HG02763 (cell line): ENCODE data around the gene OPA1.

Experiments used
- ATAC-seq: cut with Tn5 transposase; IDR thresholded peaks from one replicate; pipeline ENCODE4 v1.9.1; 2021; ENCODE audit warnings: mild to moderate bottlenecking, moderate library complexity; ENCODE audit not compliant: unreplicated experiment

OPA1 gene

DNA sequence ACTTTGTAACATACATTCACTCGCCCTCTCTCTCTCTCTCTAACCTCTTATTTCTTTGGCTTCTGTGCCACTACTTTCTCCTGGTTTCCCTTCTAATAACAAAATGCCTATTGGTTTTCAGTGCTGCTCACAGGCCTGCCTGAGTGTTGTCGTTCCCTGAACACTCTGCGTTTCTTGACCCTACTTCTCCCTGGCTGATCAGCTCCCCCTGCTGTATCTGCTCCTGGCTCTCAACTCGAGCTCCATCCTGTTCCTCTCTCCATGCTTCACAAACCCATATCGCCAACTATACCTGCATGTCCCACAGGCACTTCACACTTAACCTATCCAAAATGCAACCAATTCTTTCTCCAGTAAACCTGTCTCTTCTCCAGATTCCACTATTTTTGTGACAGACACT lies 111.4 kb downstream of the OPA1 start:
- no peak for ATAC-seq

DNA sequence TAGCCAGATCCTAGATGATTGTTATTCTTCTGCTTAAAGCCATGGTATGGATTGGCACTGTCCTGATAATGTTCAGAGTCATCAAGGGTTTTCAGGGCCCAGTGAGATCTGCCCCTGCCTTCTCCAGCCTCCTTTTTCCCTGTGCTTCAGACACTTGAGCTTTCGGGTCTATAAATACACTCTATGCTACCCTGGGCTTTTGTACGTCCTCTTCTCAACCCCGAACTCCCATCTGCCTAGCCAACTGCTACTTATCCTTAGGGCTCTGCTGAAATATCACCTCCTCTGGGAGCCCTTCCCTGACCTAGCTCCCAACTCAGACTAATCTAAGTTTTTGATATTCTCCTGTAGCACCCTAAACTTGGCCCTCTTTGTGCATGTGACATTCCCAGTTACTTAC lies 115.3 kb downstream of the OPA1 start:
- no peak for ATAC-seq

DNA sequence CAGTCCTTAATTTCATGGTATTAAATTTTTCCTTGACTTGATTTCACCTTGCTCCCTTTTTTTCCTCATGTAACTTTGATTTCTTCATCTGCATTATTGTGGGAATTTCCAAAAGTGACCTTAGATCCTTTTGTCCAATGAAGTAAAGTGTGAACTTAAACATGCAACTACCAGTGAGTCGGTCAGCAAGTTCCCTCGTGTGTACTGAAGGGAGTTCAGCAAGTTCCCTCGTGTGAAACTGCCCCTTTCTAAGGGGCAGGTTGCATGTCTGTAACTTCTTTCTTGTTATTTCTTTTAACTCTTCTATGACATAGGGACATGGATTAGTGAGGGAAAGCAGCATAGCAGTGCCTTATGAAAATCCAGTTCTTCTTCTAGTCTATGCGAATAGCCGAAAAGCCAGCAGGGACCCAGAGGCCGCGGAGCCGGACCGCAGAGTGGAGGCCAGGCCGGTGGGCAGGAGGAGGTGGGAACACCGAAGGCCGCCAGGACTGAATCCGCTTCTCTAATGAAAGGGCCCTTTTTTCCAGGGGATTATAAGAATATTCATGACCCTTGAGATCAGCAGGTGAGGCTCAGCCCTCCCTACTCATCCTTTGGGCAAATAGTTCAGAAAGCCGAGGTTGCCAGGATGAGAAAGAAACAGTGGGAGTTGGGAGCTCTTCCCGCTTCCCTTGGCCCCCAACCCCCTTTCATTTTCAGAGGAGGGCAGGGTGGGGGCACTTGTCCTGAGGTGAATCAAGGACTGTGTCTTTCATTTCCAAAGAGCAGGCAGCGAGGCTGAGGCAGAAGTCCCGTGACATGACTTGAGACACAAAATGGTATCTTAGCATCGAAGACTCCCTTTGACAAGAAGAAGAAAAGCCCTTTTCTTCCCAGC lies 117.5 kb downstream of the OPA1 start:
- ATAC-seq: no peak

DNA sequence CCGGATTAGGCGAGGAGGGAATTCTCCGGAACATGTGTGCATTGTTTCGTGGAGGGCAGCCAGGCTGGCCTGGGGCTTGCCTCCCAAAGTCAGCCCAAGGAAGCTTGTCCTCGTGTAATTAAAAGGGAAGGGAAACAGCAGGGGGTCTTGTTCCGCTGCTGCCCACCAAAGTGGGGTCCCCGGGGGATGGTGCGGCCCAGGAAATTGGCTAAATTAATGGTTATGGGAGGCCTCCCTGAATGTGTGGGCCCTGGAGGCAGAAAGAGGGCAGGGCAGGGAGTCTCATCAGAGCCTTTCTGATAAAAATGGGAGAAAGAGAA lies 118.1 kb downstream of the OPA1 start:
- ATAC-seq: no peak

DNA sequence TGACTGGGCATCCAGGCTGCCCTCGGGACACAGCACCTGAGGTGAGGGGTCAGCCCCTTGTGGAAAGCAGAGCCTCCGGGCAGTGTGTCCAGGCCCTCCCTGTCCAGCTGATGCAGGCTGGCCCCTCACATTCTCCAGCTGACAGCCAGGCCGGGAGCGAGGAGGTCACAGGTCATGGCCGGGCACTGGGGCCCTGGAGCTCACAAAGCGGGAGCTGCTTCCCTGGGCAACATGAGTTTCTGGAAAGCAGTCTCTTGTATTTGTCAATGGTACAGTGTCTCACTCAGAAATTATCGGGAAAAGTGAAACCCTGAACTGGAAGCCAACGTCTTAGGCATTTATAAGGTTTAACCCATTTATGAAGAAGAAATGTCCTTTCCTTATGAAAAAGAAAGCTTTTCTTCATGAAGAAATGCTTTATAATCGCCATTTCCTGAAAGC lies 118.5 kb downstream of the OPA1 start:
- no peak for ATAC-seq

DNA sequence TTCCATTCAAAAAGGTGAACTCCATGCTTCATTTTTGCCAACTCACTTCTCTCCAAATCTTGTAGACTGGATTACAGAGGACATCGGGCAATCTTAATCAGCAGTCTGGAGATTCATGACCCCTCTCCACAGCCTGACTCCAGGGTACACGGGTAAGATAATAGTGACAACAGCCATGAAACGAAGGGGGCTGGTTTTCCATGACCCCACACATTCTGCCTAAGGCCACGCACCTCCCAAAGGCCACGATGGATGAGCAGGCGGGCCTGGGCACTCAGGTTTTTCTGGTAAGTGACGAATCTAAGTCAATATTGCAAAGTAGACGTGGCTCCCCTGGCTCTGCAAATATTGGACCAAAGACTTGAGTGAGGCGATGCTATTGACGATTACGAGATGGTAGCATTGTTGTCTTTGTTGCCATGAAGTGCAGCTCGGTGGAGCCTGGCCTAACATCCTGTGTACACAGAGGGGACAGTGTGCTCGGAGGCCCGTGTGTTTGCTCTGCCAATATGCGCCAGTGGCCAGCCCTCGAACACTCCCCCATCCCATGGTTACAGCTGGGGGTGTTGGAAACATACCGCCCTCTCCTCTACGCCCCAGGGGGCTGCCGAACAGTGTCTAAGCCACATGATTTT lies 119.1 kb downstream of the OPA1 start:
- no peak for ATAC-seq

DNA sequence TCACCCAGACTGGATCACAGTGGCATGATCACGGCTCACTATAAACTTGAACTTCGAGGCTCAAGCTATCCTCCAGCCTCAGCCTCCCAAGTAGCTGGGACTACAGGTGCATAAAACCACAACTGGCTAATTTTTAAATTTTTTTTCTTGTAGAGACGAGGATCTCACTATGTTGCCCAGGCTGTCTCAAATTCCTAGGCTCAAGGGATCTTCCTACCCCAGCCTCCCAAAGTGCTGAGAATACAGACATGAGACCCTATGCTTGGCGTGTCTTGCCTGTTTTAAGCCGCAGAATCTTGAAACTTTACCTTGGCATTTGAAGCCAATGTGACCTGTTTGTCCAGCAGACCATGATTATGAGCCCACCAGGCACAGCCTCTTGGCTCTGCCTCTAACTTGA lies 119.9 kb downstream of the OPA1 start:
- ATAC-seq: no peak

DNA sequence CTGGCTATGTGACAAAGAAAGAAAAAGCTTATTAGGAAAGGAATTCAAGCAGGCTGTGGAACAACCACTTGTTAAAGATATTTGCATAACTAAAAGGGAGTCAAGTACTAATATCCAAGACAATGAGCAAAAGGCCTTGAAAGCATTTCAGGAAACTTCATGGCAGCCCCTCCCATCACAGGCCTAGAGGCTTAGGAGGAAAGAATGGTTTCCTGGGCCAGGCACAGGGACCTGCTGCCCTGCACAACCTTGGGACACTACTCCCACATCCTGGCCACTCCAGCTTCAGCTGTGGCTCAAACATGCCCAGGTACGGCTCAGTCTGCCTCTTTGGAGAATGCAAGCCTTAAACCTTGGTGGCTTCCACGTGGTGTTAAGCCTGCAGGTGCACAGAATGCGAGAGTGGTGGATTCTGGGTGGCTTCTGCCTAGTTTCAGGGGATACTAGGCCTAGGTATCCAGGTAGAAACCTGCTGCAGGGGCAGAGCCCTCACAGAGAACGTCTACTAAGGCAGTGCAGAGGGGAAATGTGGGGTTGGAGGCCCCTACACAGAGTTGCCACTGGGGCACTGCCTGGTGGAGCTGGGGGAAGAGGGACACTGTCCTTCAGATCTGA lies 121.6 kb downstream of the OPA1 start:
- ATAC-seq: no peak

DNA sequence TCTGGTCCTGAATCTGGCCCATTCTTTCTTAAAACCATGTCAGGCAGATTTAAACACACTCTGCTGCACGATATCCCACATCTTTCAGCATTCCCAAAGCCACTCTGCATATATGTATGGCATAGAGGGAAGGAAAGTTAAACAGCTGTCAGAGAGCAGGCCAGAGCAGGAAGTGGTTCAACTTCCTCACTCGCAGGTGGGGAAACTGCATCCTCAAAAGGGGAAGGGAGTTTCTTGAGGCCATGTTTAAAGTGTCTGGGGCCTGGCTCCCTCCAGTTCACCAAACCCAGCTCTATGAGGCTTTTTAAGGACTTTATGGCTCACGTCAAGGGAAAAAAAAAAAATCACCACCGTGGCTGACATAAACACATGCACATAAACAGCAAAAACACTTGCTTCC lies 123.1 kb downstream of the OPA1 start:
- no peak for ATAC-seq

DNA sequence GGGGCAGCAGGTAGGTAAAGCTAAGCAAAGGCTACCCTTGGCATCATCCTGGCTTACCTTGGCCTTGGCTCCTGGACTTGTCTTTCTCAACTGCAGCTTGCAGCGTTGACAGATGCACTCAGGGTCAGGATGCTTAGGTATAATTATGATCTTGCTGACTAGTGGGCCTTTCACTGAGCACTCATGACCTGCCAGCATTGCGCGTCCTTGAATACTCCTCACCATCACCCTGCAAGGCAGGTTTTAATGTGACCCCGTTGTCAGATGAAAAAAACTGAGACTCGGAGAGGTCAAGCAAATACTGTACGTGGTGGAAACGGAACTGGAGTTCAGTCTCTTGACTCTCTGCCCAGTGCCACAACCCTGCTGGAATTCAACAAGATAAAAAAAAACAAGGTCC lies 126.7 kb downstream of the OPA1 start:
- no peak for ATAC-seq

DNA sequence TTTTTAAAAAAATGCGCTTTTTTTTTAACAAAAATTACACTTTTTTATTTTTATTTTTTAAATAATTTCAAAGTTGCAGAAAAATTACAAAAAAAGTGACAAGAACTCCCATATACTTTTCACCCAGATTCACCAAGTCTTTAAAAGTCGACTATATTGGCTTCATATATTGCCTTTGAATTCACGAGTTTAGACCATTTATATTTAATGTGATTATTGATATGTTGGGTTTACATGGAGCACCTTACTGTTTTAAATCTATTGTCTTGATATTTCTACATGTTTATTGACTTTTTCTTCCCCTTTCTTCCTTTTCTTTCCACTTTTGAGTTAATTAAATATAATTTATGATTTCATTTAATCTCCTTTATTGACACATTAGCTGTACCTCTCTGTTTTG lies 127.2 kb downstream of the OPA1 start:
- no peak for ATAC-seq

DNA sequence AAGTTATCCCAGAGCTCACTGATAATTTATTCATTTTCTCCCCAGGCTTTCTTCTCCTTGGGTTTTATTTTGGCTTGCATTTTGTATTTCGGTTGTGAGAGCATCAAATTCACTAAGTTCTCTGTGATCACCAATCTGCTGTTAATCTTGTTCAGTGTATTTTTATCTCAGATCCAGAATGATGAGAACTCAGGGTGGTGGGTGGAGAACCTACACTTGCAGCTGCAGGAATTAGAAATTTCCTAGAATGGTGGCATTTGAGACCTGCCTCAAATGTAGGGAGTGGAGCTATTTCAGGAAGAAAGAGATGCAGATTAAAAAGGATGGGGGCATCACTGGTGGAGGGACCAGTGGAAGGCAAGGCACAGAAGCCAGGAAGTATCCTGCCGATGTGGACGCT lies 129.6 kb downstream of the OPA1 start:
- no peak for ATAC-seq

DNA sequence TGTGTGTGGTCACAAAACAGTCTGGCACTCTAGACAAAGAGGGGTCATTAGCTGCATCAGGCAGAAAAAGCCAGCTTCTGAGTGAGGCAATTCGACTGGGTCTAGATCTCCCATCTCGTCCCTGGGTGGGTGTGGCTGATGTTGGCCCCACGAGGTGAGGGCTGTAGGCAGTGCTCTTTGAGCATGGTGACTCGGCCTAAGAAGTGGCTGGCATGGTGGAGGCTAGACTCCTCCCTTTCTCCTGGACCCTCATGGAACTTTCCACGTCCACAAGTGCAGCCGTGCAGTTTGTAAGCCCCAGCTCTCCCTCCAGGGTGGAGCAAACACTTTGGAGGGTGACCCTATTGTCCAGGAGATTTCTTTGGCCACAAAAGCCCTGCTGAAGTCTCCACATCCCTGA lies 134.1 kb downstream of the OPA1 start:
- no peak for ATAC-seq

DNA sequence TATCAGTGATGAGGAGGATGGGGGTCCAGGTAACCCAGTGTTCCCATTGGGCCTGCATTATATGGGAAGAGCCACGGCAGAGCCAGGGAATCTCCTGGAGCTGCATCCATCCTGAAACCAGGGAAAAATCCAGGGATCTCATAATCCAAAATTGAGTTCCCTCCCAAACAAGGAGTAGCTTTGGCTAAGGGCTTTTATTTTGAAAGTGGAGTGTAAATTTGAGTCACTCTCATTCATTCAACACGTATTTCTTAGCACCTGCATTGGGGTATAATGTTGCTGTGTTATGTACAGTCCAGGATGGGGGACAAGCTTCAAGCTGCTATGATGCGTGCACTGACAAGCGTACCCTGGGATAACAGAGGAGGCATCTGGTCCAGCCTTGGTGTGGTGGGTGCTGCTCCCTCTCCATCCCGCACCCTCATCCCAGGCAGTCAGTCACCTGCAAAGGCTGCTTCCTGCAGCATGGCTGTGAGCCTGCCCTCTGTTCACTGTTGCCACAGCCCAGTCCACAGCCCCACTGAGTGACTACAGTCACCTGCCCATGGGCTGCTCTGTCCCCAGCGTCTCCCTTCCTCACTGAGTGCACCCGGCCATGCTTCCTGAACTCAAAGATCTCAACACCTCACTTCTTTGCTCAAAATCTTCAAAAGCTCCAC lies 135.6 kb downstream of the OPA1 start:
- no peak for ATAC-seq

DNA sequence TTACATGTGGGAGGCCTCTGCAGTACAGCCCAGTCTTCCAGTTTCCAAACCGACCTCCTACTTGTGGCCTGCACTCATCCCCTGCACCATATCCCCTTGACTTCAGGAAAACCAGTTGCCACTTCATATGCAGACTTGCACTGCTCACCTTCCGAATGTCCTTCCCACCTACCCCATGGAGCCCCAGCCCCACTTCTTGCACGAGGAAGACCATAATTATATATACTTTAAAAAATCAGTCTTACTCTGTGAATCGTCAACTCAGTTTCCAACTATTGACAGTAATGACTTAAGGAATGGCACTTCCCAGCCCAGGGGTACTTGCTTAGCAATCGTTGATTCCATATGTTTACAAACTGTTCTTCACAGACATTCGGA lies 136.1 kb downstream of the OPA1 start:
- ATAC-seq: no peak

DNA sequence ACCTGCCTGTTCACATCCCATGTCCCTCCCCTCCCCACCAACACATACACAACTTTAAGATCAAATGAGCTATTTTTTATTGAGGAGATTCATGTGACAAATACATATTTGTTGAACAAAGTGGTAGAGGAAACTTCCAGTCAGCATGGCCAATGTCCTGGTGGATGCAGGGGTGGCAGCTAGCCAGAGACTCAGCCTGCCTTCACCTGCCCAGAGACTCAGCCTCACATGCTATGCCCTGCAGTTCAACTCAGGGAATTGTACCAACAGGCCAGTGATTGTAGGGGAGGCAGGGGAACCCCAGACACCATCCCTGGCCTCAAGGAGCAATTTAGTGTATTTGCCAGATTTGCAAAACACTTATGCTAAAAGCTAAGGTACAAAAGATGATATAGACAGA lies 136.6 kb downstream of the OPA1 start:
- no peak for ATAC-seq

DNA sequence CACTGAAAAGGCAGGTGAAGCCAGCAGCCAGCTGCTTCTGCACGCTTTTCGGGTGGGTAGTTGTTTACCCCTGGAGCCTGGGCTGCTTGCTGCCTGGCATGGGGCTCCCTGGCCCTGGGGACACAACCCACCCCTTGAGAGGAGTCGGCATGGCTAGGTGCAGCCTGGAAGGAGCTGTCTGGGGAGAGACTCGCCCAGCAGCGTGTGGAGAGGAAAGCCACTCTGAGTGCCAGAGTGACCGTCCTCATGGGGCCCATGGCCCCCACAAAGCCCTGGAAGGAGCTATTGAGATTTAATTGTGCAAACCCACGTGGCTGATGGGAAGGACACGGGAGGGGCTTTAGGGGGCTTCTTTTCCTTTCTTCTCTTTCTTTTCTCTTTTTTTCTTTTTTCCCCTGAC lies 137.5 kb downstream of the OPA1 start:
- no peak for ATAC-seq

DNA sequence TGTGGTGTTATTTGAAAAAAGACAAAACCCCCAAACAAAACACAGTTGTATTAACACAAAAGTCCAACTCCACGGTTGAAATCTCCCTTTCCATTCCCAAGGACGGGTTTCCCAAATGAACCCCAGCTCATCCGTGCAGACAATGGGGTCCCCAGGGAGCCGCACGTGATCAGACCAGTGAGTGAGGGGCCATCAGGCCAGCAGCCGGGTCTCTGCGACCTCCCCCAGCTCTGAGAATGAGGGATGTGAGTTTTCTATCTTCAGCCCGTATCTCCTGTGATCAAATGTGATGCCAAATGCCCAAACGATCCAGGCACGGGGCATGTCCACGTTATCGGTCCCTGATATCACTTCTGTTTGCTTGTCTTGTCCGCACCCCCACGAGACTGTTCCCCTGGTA lies 138.0 kb downstream of the OPA1 start:
- no peak for ATAC-seq

DNA sequence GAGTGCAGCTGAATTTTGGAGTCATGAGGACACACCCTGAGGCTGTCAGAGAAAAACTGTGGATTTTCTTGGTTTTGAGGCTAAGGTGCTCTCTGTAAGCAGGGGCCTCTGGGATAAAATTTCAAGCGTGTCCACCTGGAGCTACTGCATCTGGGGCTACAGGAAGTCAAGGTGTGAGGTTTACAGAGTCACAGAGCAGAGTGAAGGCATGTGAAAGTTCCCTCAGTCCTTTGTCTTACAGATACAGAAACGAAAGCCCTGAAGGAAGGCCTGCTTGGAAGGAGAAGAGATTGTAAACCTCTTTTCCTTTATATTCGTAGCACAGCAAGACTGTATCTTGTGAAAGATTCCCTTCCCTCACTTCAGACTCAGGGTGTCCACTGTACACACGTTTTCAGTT lies 138.6 kb downstream of the OPA1 start:
- ATAC-seq: no peak

DNA sequence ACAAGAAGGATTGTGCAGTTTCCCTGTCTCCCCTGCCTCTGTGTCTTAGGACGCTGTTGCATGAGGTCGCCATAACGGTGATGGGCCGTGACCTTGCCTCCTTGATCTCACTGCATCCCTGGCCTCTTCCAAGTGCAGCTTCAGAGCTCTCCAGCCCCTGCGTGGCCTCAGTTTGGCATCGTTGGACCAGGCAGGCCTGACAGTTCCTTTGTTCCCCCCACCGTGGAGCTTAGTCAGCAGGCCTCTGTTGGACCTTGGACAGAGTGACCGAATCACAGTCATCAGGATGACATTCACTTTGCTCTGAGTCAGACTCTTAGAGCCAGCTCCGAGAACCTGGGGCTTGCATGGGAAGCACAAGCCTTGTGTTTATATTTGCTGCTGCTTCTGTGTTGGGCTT lies 139.4 kb downstream of the OPA1 start:
- ATAC-seq: no peak

DNA sequence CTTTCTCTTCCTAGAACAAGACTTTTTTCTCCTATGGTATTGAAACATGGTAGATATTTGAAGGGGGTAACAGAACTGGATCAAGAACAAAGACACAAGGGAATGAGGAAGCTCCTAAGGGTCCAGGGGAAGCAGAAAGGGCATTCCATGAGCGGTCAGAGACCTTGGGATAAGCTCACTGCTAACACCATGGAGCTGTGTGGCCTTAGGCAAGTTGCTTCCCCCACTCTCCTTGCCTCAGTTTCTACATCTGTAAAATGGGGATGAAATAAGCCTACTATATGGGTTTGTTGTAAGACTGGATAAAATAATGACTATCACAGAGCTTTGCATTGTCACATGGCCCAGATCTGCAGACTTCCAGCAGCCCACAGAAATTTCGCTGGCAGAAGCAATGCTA lies 139.8 kb downstream of the OPA1 start:
- no peak for ATAC-seq
